Esophagus muscularis mucosa (tissue), 4 donors: ENCODE data around the gene RC3H2. TPM values are rescaled to one million over a fixed set of nuclear protein-coding genes. Genes with fewer than 3 reads are reported as not detected.
"Not testable (repeated sequence)": the region's sequence is repeated elsewhere in the genome, so short reads cannot be mapped to it uniquely, and the experiment has no call there.

Source experiments
- DNase-seq: peaks from one replicate; pipeline ENCODE4 v3.0.0-alpha.2; 2017; ENCODE audit errors: extremely low spot score
- H3K27ac ChIP-seq, 4 donors: fragments of 200-600 bp; sonication (generic); replicated peaks in 1 of 4; 1 replicate in 3 of 4; 2 replicates in 1 of 4; pipeline ENCODE4 v1.5.1; 2016 to 2019; ENCODE audit warnings: mild to moderate bottlenecking in 1 of 4
- H3K27me3 ChIP-seq, 4 donors: fragments of 200-600 bp; sonication (generic); one replicate each; pipeline versions ENCODE4 v1.5.1 to v1.6.0; 2016 to 2019
- H3K36me3 ChIP-seq, 4 donors: fragments of 200-600 bp; sonication (generic); one replicate each; pipeline ENCODE4 v1.5.1; 2016 to 2019
- H3K4me1 ChIP-seq, 4 donors: fragments of 200-600 bp; sonication (generic); one replicate each; pipeline ENCODE4 v1.5.1; 2016 to 2019
- H3K4me3 ChIP-seq, 4 donors: fragments of 200-600 bp; sonication (generic); 1 replicate in 2 of 4; 2 replicates in 2 of 4; pipeline ENCODE4 v1.5.1; 2016 to 2019; ENCODE audit warnings: mild to moderate bottlenecking in 4 of 4, moderate library complexity in 1 of 4
- H3K9me3 ChIP-seq, 4 donors: fragments of 200-600 bp; sonication (generic); 1 replicate in 3 of 4; 2 replicates in 1 of 4; pipeline ENCODE4 v1.5.1; 2016 to 2019
- EP300 ChIP-seq: sonication (generic); formaldehyde crosslinking; IDR thresholded peaks from one replicate; pipeline ENCODE4 v1.6.1; 2017; ENCODE audit warnings: antibody characterized with exemption
- POLR2A ChIP-seq: fragments of 450-650 bp; IDR thresholded peaks from one replicate; pipeline ENCODE4 v1.6.1; 2017; ENCODE audit warnings: antibody characterized with exemption, moderate library complexity, mild to moderate bottlenecking, low read depth
- POLR2AphosphoS5 ChIP-seq, 2 donors: sonication (generic); formaldehyde crosslinking; IDR thresholded peaks; one replicate each; pipeline ENCODE4 v1.6.1; 2017; ENCODE audit warnings: antibody characterized with exemption in 2 of 2
- WGBS: methylation state at CpG from one replicate; pipeline ENCODE4 v1.1.5; 2018; 5-methylcytosine and 5-hydroxymethylcytosine counted together
- intact Hi-C: fragments of 100-400 bp; cut with DNase I; formaldehyde crosslinking; loops from one replicate; pipeline ENCODE4 v1.15.1; 2023
- total RNA-seq, 4 donors: library from RNA; depleted of rRNA; stranded (reverse); fragments of >200 nt; gene quantifications; one replicate each; pipeline versions ENCODE4 v1.1.0 to v1.2.1, GENCODE V29; 2016
- TF ChIP-seq, protein P1 (sequence below), 3 experiments: fragments of 200-600 bp in 2 of 3; fragments of 450-650 bp in 1 of 3; sonication (generic) in 2 of 3; IDR thresholded peaks; one replicate each; pipeline ENCODE4 v1.5.1; 2017 to 2019; ENCODE audit warnings: antibody characterized with exemption in 3 of 3, mild to moderate bottlenecking in 2 of 3, moderate library complexity in 1 of 3

Gene RC3H2
- total RNA-seq, 4 donors from 2014 or later: 40.1 to 58.1 (median 57.8) TPM

DNA sequence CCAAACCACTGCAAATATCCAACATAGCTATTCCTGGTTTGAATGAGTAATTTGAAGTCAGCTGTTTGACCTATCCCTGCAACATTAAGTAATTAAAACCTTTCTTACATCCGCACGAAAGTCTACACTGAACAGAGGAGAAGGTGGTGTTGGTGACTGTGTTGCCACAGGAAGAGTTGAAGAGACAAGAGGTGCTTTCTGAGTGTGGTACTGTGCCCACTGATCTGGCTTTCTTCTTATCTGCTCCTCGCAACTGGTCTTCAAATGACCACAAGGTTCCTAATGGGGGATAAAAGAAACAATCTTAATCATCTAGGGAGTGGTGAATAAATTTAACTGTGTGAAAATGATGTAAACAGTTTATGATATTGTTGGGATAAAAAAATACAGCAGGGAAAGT is 47.3 kb downstream of the RC3H2 start:
- H3K36me3 ChIP-seq: peaks cover 47 to 74% (median 63%) of the 10 kb centered on the region in 4 donors
- H3K27ac ChIP-seq: no peak overlapping the region
- H3K4me3 ChIP-seq: no peak overlapping the region
- no peak for TF ChIP-seq EP300
- TF ChIP-seq POLR2AphosphoS5 (IDR thresholded peaks at IDR 0.05): no peak
- TF ChIP-seq, protein P1, sequence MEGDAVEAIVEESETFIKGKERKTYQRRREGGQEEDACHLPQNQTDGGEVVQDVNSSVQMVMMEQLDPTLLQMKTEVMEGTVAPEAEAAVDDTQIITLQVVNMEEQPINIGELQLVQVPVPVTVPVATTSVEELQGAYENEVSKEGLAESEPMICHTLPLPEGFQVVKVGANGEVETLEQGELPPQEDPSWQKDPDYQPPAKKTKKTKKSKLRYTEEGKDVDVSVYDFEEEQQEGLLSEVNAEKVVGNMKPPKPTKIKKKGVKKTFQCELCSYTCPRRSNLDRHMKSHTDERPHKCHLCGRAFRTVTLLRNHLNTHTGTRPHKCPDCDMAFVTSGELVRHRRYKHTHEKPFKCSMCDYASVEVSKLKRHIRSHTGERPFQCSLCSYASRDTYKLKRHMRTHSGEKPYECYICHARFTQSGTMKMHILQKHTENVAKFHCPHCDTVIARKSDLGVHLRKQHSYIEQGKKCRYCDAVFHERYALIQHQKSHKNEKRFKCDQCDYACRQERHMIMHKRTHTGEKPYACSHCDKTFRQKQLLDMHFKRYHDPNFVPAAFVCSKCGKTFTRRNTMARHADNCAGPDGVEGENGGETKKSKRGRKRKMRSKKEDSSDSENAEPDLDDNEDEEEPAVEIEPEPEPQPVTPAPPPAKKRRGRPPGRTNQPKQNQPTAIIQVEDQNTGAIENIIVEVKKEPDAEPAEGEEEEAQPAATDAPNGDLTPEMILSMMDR (IDR thresholded peaks at IDR 0.05): no peak
- TF ChIP-seq POLR2A: no peak
- H3K27me3 ChIP-seq: no peaks in the 10 kb centered on the region
- no peak for DNase-seq
- H3K4me1 ChIP-seq: no peaks in the 10 kb centered on the region
- no peaks in the 10 kb centered on the region for H3K9me3 ChIP-seq
- WGBS: 97% methylated on average over 3 of the region's 3 CpGs
- intact Hi-C loops: no loop called here

DNA sequence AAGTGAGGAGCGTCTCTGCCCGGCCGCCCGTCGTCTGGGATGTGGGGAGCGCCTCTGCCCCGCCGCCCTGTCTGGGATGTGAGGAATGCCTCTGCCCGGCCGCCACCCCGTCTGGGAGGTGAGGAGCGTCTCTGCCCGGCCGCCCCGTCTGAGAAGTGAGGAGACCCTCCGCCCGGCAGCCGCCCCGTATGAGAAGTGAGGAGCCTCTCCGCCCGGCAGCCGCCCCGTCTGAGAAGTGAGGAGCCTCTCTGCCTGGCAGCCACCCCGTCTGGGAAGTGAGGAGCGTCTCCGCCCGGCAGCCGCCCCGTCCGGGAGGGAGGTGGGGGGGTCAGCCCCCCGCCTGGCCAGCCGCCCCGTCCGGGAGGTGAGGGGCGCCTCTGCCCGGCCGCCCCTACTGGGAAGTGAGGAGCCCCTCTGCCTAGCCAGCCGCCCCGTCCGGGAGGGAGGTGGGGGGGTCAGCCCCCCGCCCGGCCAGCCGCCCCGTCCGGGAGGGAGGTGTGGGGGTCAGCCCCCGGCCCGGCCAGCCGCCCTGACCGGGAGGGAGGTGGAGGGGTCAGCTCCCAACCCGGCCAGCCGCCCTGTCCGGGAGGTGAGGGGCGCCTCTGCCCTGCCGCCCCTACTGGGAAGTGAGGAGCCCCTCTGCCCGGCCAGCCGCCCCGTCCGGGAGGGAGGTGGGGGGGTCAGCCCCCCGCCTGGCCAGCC is 52.9 kb downstream of the RC3H2 start:
- peaks cover 53 to 93% (median 83%) of the 10 kb centered on the region in 4 donors for H3K36me3 ChIP-seq
- no CpG with 5 or more reads among the region's 59 CpGs for WGBS
- intact Hi-C loops: not testable (repeated sequence)

DNA sequence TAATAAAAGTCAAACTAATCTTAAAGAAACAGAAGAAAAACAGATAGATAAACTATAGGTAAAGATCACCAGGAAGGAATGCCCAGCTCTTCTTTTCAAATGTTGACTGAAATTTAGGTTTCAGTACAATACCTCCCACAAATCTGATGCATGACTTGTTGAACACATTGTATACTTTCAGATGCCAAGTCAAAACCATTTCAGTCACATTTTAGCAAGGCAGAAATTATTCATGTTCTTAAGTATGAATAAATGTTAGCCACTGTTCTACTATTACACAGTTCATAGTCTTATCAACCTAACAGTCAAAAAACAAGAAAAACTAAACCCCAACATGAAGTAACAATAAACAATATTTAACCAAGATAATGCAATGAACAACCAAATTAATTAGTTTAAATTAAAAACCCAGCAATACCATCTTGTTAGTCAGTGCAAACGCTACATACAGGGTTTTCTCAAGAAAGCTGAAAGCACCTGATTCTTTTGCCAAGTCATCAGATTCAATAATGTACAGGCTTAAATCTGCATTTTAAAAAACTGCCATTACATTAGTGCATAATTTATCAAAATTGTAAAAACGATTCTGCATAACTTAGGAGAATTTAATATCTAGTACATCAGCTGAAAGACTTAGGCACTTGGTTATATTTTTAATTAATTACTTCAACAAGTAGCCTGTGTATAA is 56.8 kb downstream of the RC3H2 start:
- Histone ChIP-seq H3K4me3 (no peak overlapping the region), H3K27me3 (no peaks in the 10 kb centered on the region), H3K36me3 (peaks cover 22 to 71% (median 53%) of the 10 kb centered on the region in 4 donors), H3K9me3 (no peaks in the 10 kb centered on the region), H3K4me1 (peaks cover 0 to 3% (median 0%) of the 10 kb centered on the region in 4 donors), H3K27ac (no peak overlapping the region)
- TF ChIP-seq POLR2AphosphoS5 (IDR thresholded peaks at IDR 0.05): no peak
- TF ChIP-seq, protein P1 (IDR thresholded peaks at IDR 0.05): no peak
- TF ChIP-seq POLR2A: no peak
- TF ChIP-seq EP300: no peak
- intact Hi-C loops: no loop called here
- DNase-seq: no peak
- 83% methylated on average over 2 of the region's 2 CpGs for WGBS

More for the DNA sequence above, 52.9 kb downstream of the RC3H2 start:
- not testable (repeated sequence) for H3K4me1 ChIP-seq, H3K4me3 ChIP-seq, H3K9me3 ChIP-seq, DNase-seq, H3K27ac ChIP-seq, H3K27me3 ChIP-seq

DNA sequence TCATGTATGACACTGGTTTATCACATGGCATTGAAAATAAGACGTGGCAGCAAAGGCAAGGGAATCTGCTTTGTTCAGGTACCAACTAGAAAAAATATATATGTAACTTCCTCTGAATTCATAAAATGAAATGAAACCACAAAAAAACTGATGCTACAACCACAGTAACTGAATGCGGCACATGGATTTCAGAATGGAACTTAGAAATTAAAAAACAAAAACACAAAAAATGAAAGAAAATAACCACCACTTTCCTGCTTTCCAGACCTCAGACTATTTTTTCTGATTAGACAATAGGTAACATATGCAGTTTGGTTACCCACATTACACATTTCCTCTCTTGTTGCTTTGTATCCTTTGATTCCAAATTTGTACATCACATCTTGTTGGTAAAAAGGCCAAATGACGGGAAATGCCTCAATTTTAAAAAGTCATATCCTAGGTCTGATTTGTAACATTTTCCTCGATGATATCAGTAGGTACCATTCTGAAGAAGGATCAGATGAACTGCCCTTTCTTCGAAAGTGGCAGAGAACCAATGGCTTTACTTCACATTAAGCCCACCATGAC is 58.7 kb downstream of the RC3H2 start:
- no peaks in the 10 kb centered on the region for H3K9me3 ChIP-seq
- 92% methylated on average over 5 of the region's 5 CpGs for WGBS
- no peak overlapping the region for H3K27ac ChIP-seq
- peaks cover 0 to 3% (median 0%) of the 10 kb centered on the region in 4 donors for H3K4me1 ChIP-seq
- peaks cover 15 to 53% (median 40%) of the 10 kb centered on the region in 4 donors for H3K36me3 ChIP-seq
- DNase-seq: no peak
- H3K4me3 ChIP-seq: no peak overlapping the region
- intact Hi-C loops: no loop called here
- no peak for TF ChIP-seq EP300
- no peak for TF ChIP-seq POLR2A
- TF ChIP-seq POLR2AphosphoS5 (IDR thresholded peaks at IDR 0.05): no peak
- TF ChIP-seq, protein P1 (IDR thresholded peaks at IDR 0.05): no peak
- H3K27me3 ChIP-seq: no peaks in the 10 kb centered on the region

DNA sequence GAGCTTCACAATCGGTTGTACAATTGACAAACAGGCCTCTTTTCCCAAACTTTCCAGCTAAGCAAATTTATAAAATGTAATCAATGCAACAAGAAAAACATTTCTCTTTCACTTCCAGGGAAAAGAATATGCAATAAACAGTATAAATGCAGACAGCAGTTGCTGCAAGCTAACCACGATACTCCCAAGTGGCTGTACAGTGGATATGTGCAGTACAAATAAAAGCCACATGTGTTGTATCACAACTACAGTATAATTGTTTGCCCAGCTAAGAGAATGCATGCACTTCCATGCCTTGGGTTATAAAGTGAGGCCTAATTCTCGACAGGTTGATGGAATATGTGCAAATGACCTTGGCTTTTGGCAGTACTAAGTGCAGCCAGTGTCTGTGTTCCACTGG is 60.0 kb downstream of the RC3H2 start:
- Histone ChIP-seq H3K4me1 (peaks cover 0 to 3% (median 0%) of the 10 kb centered on the region in 4 donors), H3K4me3 (no peak overlapping the region), H3K27me3 (no peaks in the 10 kb centered on the region), H3K36me3 (peaks cover 10 to 39% (median 27%) of the 10 kb centered on the region in 4 donors), H3K27ac (no peak overlapping the region), H3K9me3 (no peaks in the 10 kb centered on the region)
- no peak for DNase-seq
- 85% methylated on average over 3 of the region's 3 CpGs for WGBS
- TF ChIP-seq POLR2AphosphoS5 (IDR thresholded peaks at IDR 0.05) (no peak), EP300 (no peak), POLR2A (no peak)
- TF ChIP-seq, protein P1 (IDR thresholded peaks at IDR 0.05): no peak
- intact Hi-C loops: no loop called here
